IMR-90 (cell line): ENCODE measurements around the gene TMX3. TPM values are rescaled to one million over a fixed set of nuclear protein-coding genes. Genes with fewer than 3 reads are reported as not detected.

Source experiments
- ATAC-seq: fragments of 200-7000 bp; cut with Tn5 transposase; 2 replicates; pipeline ENCODE4 v1.9.1; 2020; ENCODE audit warnings: low read depth, mild to moderate bottlenecking, moderate library complexity
- BruUV-seq: library from RNA; stranded (reverse); fragments of 400-500 nt; replicated peaks from 2 replicates; lab custom pipeline; 2021; lab: Mats Ljungman, UMichigan
- CTCF ChIA-PET: fragments of 300-600 bp; formaldehyde crosslinking; extraction: SDS; loops from one replicate; lab custom pipeline; 2021; ENCODE audit warnings: antibody characterized with exemption; lab: Yijun Ruan, JAX
- POLR2A ChIA-PET: fragments of 300-600 bp; sonication (Branson Sonifier 250); formaldehyde crosslinking; loops from one replicate; lab custom pipeline; 2022; ENCODE audit warnings: antibody characterized with exemption; ENCODE audit not compliant: unreplicated experiment; lab: Charles Lee
- DNase-seq: peaks from one replicate; pipeline ENCODE4 v3.0.0; 2013
- H2AFZ ChIP-seq: replicated peaks from 2 replicates; pipeline ENCODE3; 2013; ENCODE audit warnings: low read length, mild to moderate bottlenecking; ENCODE audit not compliant: poor library complexity
- H2AK5ac ChIP-seq: 2 replicates; pipeline ENCODE4 v1.6.1; 2013; ENCODE audit warnings: low read depth, low read length, inconsistent platforms
- H2AK9ac ChIP-seq: replicated peaks from 2 replicates; pipeline ENCODE3; 2013; ENCODE audit warnings: mild to moderate bottlenecking, low read depth, low read length, moderate library complexity; ENCODE audit not compliant: poor library complexity
- H2BK120ac ChIP-seq: 2 replicates; pipeline ENCODE4 v1.6.1; 2013; ENCODE audit warnings: low read depth, low read length, inconsistent platforms
- H2BK15ac ChIP-seq: 3 replicates; pipeline ENCODE4 v1.6.1; 2013; ENCODE audit warnings: low read depth, low read length, inconsistent platforms
- H2BK20ac ChIP-seq: 2 replicates; pipeline ENCODE4 v1.6.1; 2013; ENCODE audit warnings: low read depth, mild to moderate bottlenecking, inconsistent platforms, low read length, moderate library complexity
- H2BK5ac ChIP-seq: 2 replicates; pipeline ENCODE4 v1.6.1; 2013; ENCODE audit warnings: mild to moderate bottlenecking, low read depth, low read length, inconsistent platforms; ENCODE audit not compliant: poor library complexity, severe bottlenecking
- H3K14ac ChIP-seq: replicated peaks from 2 replicates; pipeline ENCODE4 v1.6.1; 2013; ENCODE audit warnings: low read depth, low read length, inconsistent platforms
- H3K18ac ChIP-seq: 2 replicates; pipeline ENCODE4 v1.6.1; 2013; ENCODE audit warnings: low read depth, low read length, control low read depth
- H3K23ac ChIP-seq: 2 replicates; pipeline ENCODE4 v1.6.1; 2013; ENCODE audit warnings: low read depth, low read length, inconsistent platforms
- H3K27ac ChIP-seq: 2 replicates; pipeline ENCODE4 v1.5.1; 2013; ENCODE audit warnings: mild to moderate bottlenecking, control low read depth, low read length; ENCODE audit not compliant: insufficient read depth
- H3K27me3 ChIP-seq: 2 replicates; pipeline ENCODE4 v1.6.1; 2013; ENCODE audit warnings: low read length; ENCODE audit not compliant: control insufficient read depth, insufficient read depth
- H3K36me3 ChIP-seq: 2 replicates; pipeline ENCODE4 v1.6.1; 2013; ENCODE audit warnings: low read length, mixed read lengths; ENCODE audit not compliant: control insufficient read depth, insufficient read depth
- H3K4ac ChIP-seq: 2 replicates; pipeline ENCODE4 v1.6.1; 2013; ENCODE audit warnings: low read depth, low read length, inconsistent platforms
- H3K4me1 ChIP-seq: 2 replicates; pipeline ENCODE4 v1.6.1; 2013; ENCODE audit warnings: low read length, mixed read lengths; ENCODE audit not compliant: control insufficient read depth, insufficient read depth
- H3K4me2 ChIP-seq: 2 replicates; pipeline ENCODE4 v1.6.1; 2013; ENCODE audit warnings: low read depth, mild to moderate bottlenecking, control low read depth, low read length, moderate library complexity
- H3K4me3 ChIP-seq: 2 replicates; pipeline ENCODE4 v1.5.1; 2013; ENCODE audit warnings: low read depth, mild to moderate bottlenecking, control low read depth, low read length, moderate library complexity; ENCODE audit not compliant: insufficient read depth
- H3K56ac ChIP-seq: 2 replicates; pipeline ENCODE4 v1.6.1; 2013; ENCODE audit warnings: low read length, inconsistent platforms; ENCODE audit not compliant: insufficient read depth; ENCODE audit errors: extremely low read depth
- H3K79me1 ChIP-seq, 2 experiments: 2 replicates each; pipeline ENCODE4 v1.6.1; 2013; ENCODE audit warnings: low read length in 2 of 2, inconsistent platforms in 1 of 2, low read depth in 1 of 2
- H3K9ac ChIP-seq: 2 replicates; pipeline ENCODE4 v1.6.1; 2013; ENCODE audit warnings: low read depth, low read length, control low read depth
- H3K9me1 ChIP-seq: 2 replicates; pipeline ENCODE4 v1.6.1; 2013; ENCODE audit warnings: low read length, inconsistent platforms; ENCODE audit not compliant: insufficient read depth
- H3K9me3 ChIP-seq: 2 replicates; pipeline ENCODE4 v1.6.1; 2013; ENCODE audit warnings: low read length; ENCODE audit not compliant: control insufficient read depth, insufficient read depth
- H4K20me1 ChIP-seq: 2 replicates; pipeline ENCODE4 v1.6.1; 2013; ENCODE audit warnings: low read length, inconsistent platforms; ENCODE audit not compliant: insufficient read depth
- H4K5ac ChIP-seq: 2 replicates; pipeline ENCODE4 v1.6.1; 2013; ENCODE audit warnings: mild to moderate bottlenecking, low read depth, low read length, control low read depth
- H4K8ac ChIP-seq, 2 experiments: 2 replicates each; pipeline ENCODE4 v1.6.1; 2013; ENCODE audit warnings: low read depth in 2 of 2, low read length in 2 of 2, control low read depth in 1 of 2, inconsistent platforms in 1 of 2
- H4K91ac ChIP-seq: 2 replicates; pipeline ENCODE4 v1.6.1; 2013; ENCODE audit warnings: low read depth, low read length, inconsistent platforms; ENCODE audit not compliant: insufficient read depth
- BHLHE40 ChIP-seq: fragments of 150-350 bp; IDR thresholded peaks from 2 replicates; pipeline ENCODE4 v1.6.1; 2016; ENCODE audit warnings: mild to moderate bottlenecking, low read depth, low read length
- CEBPB ChIP-seq: IDR thresholded peaks from 2 replicates; pipeline ENCODE4 v1.6.1; 2012; ENCODE audit warnings: low read depth, low read length, improper control_type of control experiment
- CHD1 ChIP-seq: IDR thresholded peaks from 2 replicates; pipeline ENCODE4 v1.6.1; 2012; ENCODE audit warnings: low read depth, low read length, improper control_type of control experiment
- CTCF ChIP-seq: conservative IDR thresholded peaks from 2 replicates; pipeline ENCODE4 v1.5.1; 2012; ENCODE audit warnings: mild to moderate bottlenecking, low read depth, low read length, improper control_type of control experiment
- ELK1 ChIP-seq: fragments of 150-350 bp; IDR thresholded peaks from 2 replicates; pipeline ENCODE4 v1.6.1; 2016; ENCODE audit warnings: low read depth, mild to moderate bottlenecking, low read length, moderate library complexity, borderline replicate concordance
- FOS ChIP-seq: fragments of 150-350 bp; IDR thresholded peaks from 2 replicates; pipeline ENCODE4 v1.6.1; 2016; ENCODE audit warnings: low read depth, low read length
- MAFK ChIP-seq: IDR thresholded peaks from 2 replicates; pipeline ENCODE4 v1.6.1; 2012; ENCODE audit warnings: low read depth, low read length, improper control_type of control experiment
- MAZ ChIP-seq: IDR thresholded peaks from 2 replicates; pipeline ENCODE4 v1.6.1; 2012; ENCODE audit warnings: low read depth, mild to moderate bottlenecking, low read length, improper control_type of control experiment, moderate library complexity, borderline replicate concordance
- MXI1 ChIP-seq: IDR thresholded peaks from 2 replicates; pipeline ENCODE4 v1.6.1; 2012; ENCODE audit warnings: low read depth, mild to moderate bottlenecking, low read length, moderate library complexity, borderline replicate concordance
- NFE2L2 ChIP-seq: fragments of 150-350 bp; IDR thresholded peaks from 2 replicates; pipeline ENCODE4 v1.6.1; 2016; ENCODE audit warnings: low read depth, mild to moderate bottlenecking, low read length
- POLR2A ChIP-seq: IDR thresholded peaks from 2 replicates; pipeline ENCODE4 v1.6.1; 2012; ENCODE audit warnings: mild to moderate bottlenecking, low read depth, low read length
- RAD21 ChIP-seq: IDR thresholded peaks from 2 replicates; pipeline ENCODE4 v1.6.1; 2012; ENCODE audit warnings: low read length, improper control_type of control experiment
- RCOR1 ChIP-seq: IDR thresholded peaks from 2 replicates; pipeline ENCODE4 v1.6.1; 2012; ENCODE audit warnings: mild to moderate bottlenecking, low read length, improper control_type of control experiment; ENCODE audit not compliant: insufficient replicate concordance
- RFX5 ChIP-seq: IDR thresholded peaks from 2 replicates; pipeline ENCODE4 v1.8.0; 2012; ENCODE audit warnings: low read depth, mild to moderate bottlenecking, low read length, moderate library complexity
- SMC3 ChIP-seq: fragments of 150-350 bp; IDR thresholded peaks from 2 replicates; pipeline ENCODE4 v1.6.1; 2016; ENCODE audit warnings: low read depth, mild to moderate bottlenecking, antibody characterized with exemption, low read length, moderate library complexity
- USF2 ChIP-seq: fragments of 150-350 bp; IDR thresholded peaks from 2 replicates; pipeline ENCODE4 v1.6.1; 2017; ENCODE audit warnings: mild to moderate bottlenecking, antibody characterized with exemption, low read length, low read depth
- WGBS, 2 experiments: methylation state at CpG; one replicate each; pipeline versions ENCODE4 v1.1.5 to v1.1.7; 2013; ENCODE audit warnings: missing lambda C conversion rate in 2 of 2; ENCODE audit not compliant: insufficient read length in 1 of 2; ENCODE audit errors: extremely low coverage in 2 of 2; 5-methylcytosine and 5-hydroxymethylcytosine counted together
- dilution Hi-C: fragments of 300-500 bp; cut with HindIII; formaldehyde crosslinking; loops from one replicate; pipeline ENCODE4 v1.14.3; 2018; ENCODE audit warnings: low sequenced_read_pairs; ENCODE audit not compliant: unreplicated experiment
- in situ Hi-C: fragments of 300-500 bp; cut with MboI; formaldehyde crosslinking; loops from 3 replicates; pipeline ENCODE4 v1.14.3; 2019; ENCODE audit warnings: low sequenced_read_pairs, inconsistent platforms, mixed read lengths
- intact Hi-C: fragments of 100-400 bp; cut with micrococcal nuclease; formaldehyde crosslinking; loops from 2 replicates; pipeline ENCODE4 v1.10.0; 2022
- polyA plus RNA-seq, 3 experiments: library from polyadenylated mRNA; depleted of rRNA; stranded (reverse); fragments of >200 nt; gene quantifications; 2 replicates each; pipeline ENCODE4 v1.2.3, GENCODE V29; 2012; ENCODE audit warnings: low replicate concordance in 1 of 3
- total RNA-seq: library from RNA; depleted of rRNA; stranded (reverse); fragments of >200 nt; gene quantifications from 2 replicates; pipeline ENCODE4 v1.2.3, GENCODE V29; 2012

TMX3 gene
- total and polyA plus RNA-seq, 2 of the 4 experiments (the other 2 are of a cell fraction), result 22.8 to 50.5 TPM

GRCh38 chr18:68738564-68738963, 23.7 kb upstream of the TMX3 start:
- intact Hi-C loops (loop anchor here (5.0 to 10.0 kb wide), 2 partner anchors 104 to 1634 kb away; no protein-coding TSS in a partner anchor), in situ Hi-C loops (no loop called here), dilution Hi-C loops (no loop called here)
- Histone ChIP-seq H3K9me1 (no peaks in the 10 kb centered on the region), H4K20me1 (no peaks in the 10 kb centered on the region), H4K5ac (no peak overlapping the region), H2AK5ac (no peak overlapping the region), H3K14ac (no peak overlapping the region), H4K8ac (no peak overlapping the region), H3K4me2 (no peak overlapping the region), H2BK5ac (no peak overlapping the region), H3K23ac (no peak overlapping the region), H2AK9ac (no peak overlapping the region), H3K79me1 (no peaks in the 10 kb centered on the region), H4K91ac (no peak overlapping the region), H3K18ac (no peak overlapping the region), H3K4me1 (no peaks in the 10 kb centered on the region), H3K27me3 (no peaks in the 10 kb centered on the region), H3K9me3 (no peaks in the 10 kb centered on the region), H3K27ac (no peak overlapping the region), H2BK20ac (no peak overlapping the region), H2BK15ac (no peak overlapping the region), H2BK120ac (no peak overlapping the region), H3K9ac (no peak overlapping the region), H3K36me3 (no peaks in the 10 kb centered on the region), H3K4ac (no peak overlapping the region), H3K4me3 (no peak overlapping the region), H3K56ac (no peak overlapping the region), H2AFZ (no peak overlapping the region)
- ATAC-seq, result no peak
- WGBS, 2 experiments, result 83% methylated on average over 1 of the region's 5 CpGs; no CpG with 5 or more reads in 1 of the 2 experiments
- TF ChIP-seq ELK1 (no peak), RFX5 (no peak), FOS (no peak), MXI1 (no peak), USF2 (no peak), RCOR1 (no peak), SMC3 (no peak), CEBPB (no peak), RAD21 (no peak), POLR2A (no peak), MAZ (no peak), MAFK (no peak), BHLHE40 (no peak), CHD1 (no peak), CTCF (no peak), NFE2L2 (no peak)
- BruUV-seq, result no TSS peak
- DNase-seq, result no peak
- ChIA-PET CTCF (interaction anchor here (0.6 to 0.9 kb wide), 2 partner anchors 67 to 712 kb away, joined by 4 read pairs; no protein-coding TSS in a partner anchor), POLR2A (no interaction called here)
